ENCODE data around the gene MYOD1.

MYOD1 gene

GRCh38 chr11:17734986-17735817, 15.8 kb downstream of the MYOD1 start:
- DNase-seq (ENCODE audit: low spot score) = no peak

GRCh38 chr11:17735818-17736578, 16.6 kb downstream of the MYOD1 start:
- no peak for DNase-seq (ENCODE audit: low spot score)

GRCh38 chr11:17736579-17736893, 17.2 kb downstream of the MYOD1 start:
- DNase-seq (ENCODE audit: low spot score) = no peak

GRCh38 chr11:17736930-17737817, 17.8 kb downstream of the MYOD1 start:
- DNase-seq (ENCODE audit: low spot score) = no peak

- DNase-seq (ENCODE audit: low spot score) = no peak
Measured at GRCh38 chr11:17738151-17738973, 19.0 kb downstream of the MYOD1 start.

GRCh38 chr11:17739945-17740338, 20.6 kb downstream of the MYOD1 start:
- DNase-seq (ENCODE audit: low spot score) = no peak

- no peak for DNase-seq (ENCODE audit: low spot score)
Measured at GRCh38 chr11:17740649-17741235, 21.4 kb downstream of the MYOD1 start.

- DNase-seq (ENCODE audit: low spot score) = no peak
Measured at GRCh38 chr11:17741487-17741886, 22.1 kb downstream of the MYOD1 start.

- DNase-seq (ENCODE audit: low spot score) = no peak
Measured at GRCh38 chr11:17742019-17742418, 22.6 kb downstream of the MYOD1 start.

GRCh38 chr11:17743026-17743807, 23.8 kb downstream of the MYOD1 start:
- DNase-seq (ENCODE audit: low spot score) = no peak

GRCh38 chr11:17743808-17744119, 24.4 kb downstream of the MYOD1 start:
- DNase-seq (ENCODE audit: low spot score) = peak; percentile 49

GRCh38 chr11:17744151-17744940, 25.0 kb downstream of the MYOD1 start:
- DNase-seq (ENCODE audit: low spot score) = no peak

- no peak for DNase-seq (ENCODE audit: low spot score)
Measured at GRCh38 chr11:17745023-17745772, 25.8 kb downstream of the MYOD1 start.

- no peak for DNase-seq (ENCODE audit: low spot score)
Measured at GRCh38 chr11:17746096-17746495, 26.7 kb downstream of the MYOD1 start.

- DNase-seq (ENCODE audit: low spot score) = no peak
Measured at GRCh38 chr11:17747131-17747955, 28.0 kb downstream of the MYOD1 start.

- no peak for DNase-seq (ENCODE audit: low spot score)
Measured at GRCh38 chr11:17748044-17748443, 28.7 kb downstream of the MYOD1 start.

GRCh38 chr11:17748761-17749721, 29.7 kb downstream of the MYOD1 start:
- no peak for DNase-seq (ENCODE audit: low spot score)
